GM13976 (cell line): ENCODE data around the gene ZKSCAN1.

Experiments used
- DNase-seq: peaks from one replicate; pipeline ENCODE4 v3.0.0; 2012; ENCODE audit warnings: low spot score
- in situ Hi-C: fragments of 300-500 bp; cut with MboI; formaldehyde crosslinking; loops from one replicate; pipeline ENCODE4 v1.12.0; 2022; ENCODE audit warnings: low sequenced_read_pairs, mixed read lengths, inconsistent platforms; ENCODE audit not compliant: unreplicated experiment
- TF ChIP-seq, protein P1 (sequence below): IDR thresholded peaks from 2 replicates; pipeline ENCODE4 v1.5.1; 2012; ENCODE audit warnings: borderline replicate concordance, mild to moderate bottlenecking; ENCODE audit not compliant: insufficient read depth; ENCODE audit errors: extremely low read depth, missing control alignments, control extremely low read depth

Gene ZKSCAN1

DNA sequence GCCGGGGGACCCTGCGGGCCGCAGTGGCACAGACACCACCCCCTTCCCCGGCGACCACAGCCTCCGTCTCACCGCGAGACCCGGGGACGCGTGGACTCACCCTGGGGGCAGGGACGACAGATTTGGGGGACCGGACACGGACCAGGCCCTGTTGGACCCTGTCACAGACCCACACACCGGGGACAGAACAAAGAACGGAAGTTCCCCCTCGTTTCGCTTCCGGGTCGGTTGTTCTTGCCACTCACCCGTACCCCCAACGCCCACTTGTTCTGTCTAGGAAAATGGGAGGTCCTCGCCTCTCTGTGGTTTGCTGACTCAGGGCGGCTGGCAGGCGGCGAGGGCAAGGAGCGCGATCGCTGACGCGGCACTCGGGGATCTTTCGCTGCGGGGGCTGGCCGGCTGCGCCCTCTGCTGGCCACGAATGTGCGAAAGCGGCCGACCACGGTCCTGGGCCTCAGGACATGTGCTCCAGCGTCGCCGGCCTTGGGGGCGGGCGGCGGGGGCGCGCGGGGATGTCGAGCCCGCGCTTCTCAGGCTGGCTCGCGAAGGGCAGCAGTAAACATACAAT lies 66.2 kb downstream of the ZKSCAN1 start, which contains the start of gene ZNF3:
Gene ZNF3, minus strand, starts transcription at position 189 of the 568 bp plus-strand sequence. CDS start 4,366 bp downstream, outside the sequence.
- in situ Hi-C loops: no loop called here
- TF ChIP-seq, protein P1, sequence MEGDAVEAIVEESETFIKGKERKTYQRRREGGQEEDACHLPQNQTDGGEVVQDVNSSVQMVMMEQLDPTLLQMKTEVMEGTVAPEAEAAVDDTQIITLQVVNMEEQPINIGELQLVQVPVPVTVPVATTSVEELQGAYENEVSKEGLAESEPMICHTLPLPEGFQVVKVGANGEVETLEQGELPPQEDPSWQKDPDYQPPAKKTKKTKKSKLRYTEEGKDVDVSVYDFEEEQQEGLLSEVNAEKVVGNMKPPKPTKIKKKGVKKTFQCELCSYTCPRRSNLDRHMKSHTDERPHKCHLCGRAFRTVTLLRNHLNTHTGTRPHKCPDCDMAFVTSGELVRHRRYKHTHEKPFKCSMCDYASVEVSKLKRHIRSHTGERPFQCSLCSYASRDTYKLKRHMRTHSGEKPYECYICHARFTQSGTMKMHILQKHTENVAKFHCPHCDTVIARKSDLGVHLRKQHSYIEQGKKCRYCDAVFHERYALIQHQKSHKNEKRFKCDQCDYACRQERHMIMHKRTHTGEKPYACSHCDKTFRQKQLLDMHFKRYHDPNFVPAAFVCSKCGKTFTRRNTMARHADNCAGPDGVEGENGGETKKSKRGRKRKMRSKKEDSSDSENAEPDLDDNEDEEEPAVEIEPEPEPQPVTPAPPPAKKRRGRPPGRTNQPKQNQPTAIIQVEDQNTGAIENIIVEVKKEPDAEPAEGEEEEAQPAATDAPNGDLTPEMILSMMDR: peak; percentile 90
- DNase-seq: peak; percentile 95

DNA sequence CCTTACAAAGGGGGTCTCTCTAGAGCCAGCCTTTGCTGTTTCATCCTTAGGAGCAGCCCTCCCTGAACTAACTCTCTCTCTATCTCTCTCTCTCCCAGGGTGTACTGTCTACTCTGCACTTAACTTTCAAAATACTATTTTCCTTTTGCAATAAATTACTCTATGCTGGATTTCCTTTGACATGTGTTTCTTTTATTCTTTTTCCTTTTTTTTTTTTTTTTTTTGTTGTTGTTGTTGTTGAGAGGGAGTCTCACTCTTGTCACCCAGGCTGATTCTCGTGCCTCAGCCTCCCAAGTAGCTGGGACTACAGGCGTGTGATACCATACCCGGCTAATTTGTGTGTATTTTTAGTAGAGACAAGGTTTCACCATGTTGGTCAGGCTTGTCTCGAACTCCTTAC lies 67.6 kb downstream of the ZKSCAN1 start:
- in situ Hi-C loops: no loop called here
- DNase-seq: no peak
- TF ChIP-seq, protein P1: no peak

DNA sequence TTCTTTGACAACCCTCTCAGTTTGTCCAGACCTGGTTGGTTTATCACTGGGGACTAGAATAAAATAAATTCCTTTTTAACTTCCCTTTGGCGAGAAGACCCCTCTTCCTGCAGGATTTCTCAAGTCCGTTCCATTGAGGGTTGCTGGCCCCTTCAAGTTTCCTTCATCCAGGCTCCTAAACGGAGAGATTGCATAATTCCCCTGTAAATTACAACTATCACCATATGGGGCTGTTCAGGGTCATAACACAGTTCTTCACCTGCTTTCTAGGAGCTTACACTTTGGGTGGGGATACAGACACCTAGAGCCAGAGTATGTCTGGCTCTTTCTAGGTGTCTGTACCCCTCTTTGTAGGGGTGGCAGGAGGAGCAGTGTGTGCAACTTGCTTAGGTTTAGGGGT lies 70.1 kb downstream of the ZKSCAN1 start:
- no peak for DNase-seq
- TF ChIP-seq, protein P1: no peak
- in situ Hi-C loops: no loop called here

DNA sequence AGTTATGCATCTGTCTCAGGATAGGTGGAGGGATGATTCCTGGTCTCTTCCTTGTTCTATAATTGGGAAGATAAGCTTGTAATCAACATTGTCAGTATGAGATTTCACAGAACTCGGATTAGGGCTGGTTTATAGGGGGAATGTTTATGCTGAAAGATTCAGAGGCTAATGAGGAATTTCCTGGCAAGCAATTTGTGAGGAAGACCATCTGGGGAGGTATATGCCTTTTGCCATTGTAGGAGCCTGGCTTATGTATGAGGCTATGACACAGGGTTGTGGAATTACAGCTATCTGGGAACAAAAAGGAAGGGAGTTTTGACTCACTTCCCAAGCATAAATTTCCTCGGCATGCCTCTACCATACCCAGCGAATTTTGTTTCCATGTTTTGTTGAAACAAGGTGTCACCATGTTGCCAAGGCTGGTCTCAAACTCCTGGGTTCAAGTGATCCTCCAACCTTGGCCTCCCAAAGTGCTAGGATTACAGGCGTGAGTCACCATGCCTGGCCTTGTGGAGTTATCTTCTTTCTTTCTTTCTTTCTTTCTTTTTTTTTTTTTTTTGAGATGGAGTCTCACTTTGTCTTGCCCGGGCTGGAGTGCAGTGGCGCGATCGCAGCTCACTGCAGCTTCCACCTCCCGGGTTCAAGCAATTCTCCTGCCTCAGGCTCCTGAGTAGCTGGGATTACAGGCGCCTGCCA lies 71.8 kb downstream of the ZKSCAN1 start:
- DNase-seq: no peak
- TF ChIP-seq, protein P1: no peak

DNA sequence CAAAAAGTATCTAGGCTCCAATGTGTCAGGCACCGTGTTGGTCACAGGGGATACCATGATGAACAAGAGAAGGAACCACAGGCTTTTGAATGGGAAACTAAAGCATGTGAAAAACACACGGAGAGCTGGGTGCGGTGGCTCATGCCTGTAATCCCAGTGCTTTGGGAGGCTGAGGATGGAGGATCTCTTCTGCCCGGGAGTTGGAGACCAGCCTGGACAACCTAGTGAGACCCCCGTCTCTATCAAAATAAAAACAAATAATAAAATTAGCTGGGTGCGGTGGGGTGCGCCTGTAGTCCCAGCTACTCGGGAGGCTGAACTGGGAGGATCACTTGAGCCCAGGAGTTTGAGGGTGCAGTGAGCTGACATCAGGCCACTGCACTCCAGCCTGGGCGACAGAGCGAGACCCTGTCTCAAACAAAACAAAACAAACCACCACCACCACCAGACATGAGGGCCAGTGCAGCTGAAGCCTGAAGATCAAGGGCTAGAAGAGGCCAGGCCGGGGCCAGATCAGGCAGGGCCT lies 72.8 kb downstream of the ZKSCAN1 start:
- DNase-seq: no peak
- TF ChIP-seq, protein P1: no peak
- in situ Hi-C loops: no loop called here

More for the DNA sequence above, 71.8 kb downstream of the ZKSCAN1 start:
- in situ Hi-C loops: no loop called here

DNA sequence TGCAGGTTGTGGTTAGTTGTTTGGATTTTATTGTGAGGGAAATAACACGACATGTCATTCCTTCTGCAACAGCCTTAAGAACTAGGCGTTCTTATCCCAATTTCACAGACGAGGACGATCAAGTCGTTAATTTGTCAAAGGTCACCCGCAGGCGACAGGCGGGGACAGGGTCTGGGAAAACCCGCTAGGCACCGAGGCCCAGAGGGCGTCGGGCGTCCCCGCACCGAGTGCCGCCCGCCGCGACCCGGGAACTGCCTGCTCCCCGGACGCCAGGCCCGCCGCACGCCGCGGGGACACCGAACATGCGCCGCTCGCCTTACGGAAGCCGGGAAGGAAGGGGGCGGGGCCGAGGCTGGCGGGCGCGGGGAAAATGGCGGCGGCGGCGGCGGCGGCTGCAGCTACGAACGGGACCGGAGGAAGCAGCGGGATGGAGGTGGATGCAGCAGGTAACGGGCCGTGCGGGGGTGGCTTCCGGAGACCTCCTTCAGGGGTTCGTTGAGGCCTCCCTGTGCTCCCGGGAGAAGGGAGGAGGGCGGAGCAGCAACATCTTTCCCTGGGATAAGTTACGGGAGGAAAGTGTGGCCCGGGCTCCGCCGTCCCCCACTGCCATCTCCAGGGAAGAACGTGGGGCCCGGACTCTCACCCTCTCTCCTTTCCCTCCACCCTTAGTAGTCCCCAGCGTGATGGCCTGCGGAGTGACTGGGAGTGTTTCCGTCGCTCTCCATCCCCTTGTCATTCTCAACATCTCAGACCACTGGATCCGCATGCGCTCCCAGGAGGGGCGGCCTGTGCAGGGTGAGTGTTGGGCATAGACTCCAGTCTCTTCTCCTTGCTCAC lies 73.4 kb downstream of the ZKSCAN1 start, which contains the start of gene COPS6:
Gene COPS6, plus strand, starts transcription at position 349 of the 837 bp plus-strand sequence. Its CDS starts 22 bp downstream, at position 371.
- TF ChIP-seq, protein P1: no peak
- peak; percentile 91 for DNase-seq
- in situ Hi-C loops: no loop called here
